Colonic mucosa (tissue), 4 donors: Measurements from ENCODE around the gene NPW. TPM values are rescaled to one million over a fixed set of nuclear protein-coding genes. Genes with fewer than 3 reads are reported as not detected.

ENCODE experiments used
- DNase-seq: peaks from one replicate; pipeline ENCODE4 v3.0.0-alpha.2; 2020
- H3K27ac ChIP-seq: fragments of 200-600 bp; one replicate; pipeline ENCODE4 v1.8.0; 2021
- H3K27me3 ChIP-seq: fragments of 200-600 bp; one replicate; pipeline ENCODE4 v1.8.0; 2021
- H3K36me3 ChIP-seq: fragments of 200-600 bp; one replicate; pipeline ENCODE4 v1.8.0; 2021
- H3K4me1 ChIP-seq: fragments of 200-600 bp; one replicate; pipeline ENCODE4 v1.8.0; 2021; ENCODE audit warnings: mild to moderate bottlenecking
- H3K4me3 ChIP-seq: fragments of 200-600 bp; one replicate; pipeline ENCODE4 v1.8.0; 2021
- H3K9ac ChIP-seq, 2 donors: one replicate each; pipeline ENCODE4 v1.7.0; 2013; ENCODE audit warnings: control low read depth in 2 of 2, low read depth in 2 of 2, low read length in 2 of 2
- H3K9me3 ChIP-seq: fragments of 200-600 bp; one replicate; pipeline ENCODE4 v1.8.0; 2021
- CTCF ChIP-seq: fragments of 200-600 bp; IDR thresholded peaks from one replicate; pipeline ENCODE4 v1.8.0; 2022; ENCODE audit warnings: antibody characterized with exemption, mild to moderate bottlenecking
- intact Hi-C: fragments of 100-400 bp; cut with DNase I; formaldehyde crosslinking; loops from one replicate; pipeline ENCODE4 v1.14.1; 2022
- total RNA-seq, 2 donors: library from RNA; stranded (reverse); fragmentation: NEBNext Ultra II Directional in 1 of 2; extraction: Animal tissue kit (Norgen Biotek cat#: 25700) in 1 of 2; gene quantifications; one replicate each; pipeline ENCODE4 v1.2.1, GENCODE V29; 2021
- donor health status: healthy.
- donor health status: DM: no; HTN: no; CAD: no.
- donor health status: DM: no; HTN: no; CAD: no.

The NPW gene
- total RNA-seq, 2 donors from 2014 or later = 3.5 to 3.8 TPM

DNA sequence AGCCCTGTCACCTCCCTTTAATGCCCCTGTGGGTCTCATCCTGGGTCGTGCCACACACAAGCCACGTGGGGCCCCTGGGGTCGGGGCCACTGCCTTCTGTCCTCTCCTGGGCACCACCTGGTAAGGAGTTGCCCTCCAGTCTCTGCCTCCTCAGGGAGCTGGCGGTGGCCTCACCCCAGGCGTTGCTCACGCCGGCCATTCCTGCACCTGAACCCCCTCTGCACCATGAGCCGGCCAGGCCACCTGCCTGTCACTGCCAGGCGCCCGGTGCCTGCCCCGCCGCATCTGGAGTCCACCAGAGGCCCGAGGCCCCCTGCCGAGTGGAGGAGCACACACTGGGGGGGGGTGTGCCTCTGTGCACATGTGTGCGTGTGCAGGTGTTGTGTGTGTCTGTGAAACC lies 17.5 kb downstream of the NPW start:
- H3K36me3 ChIP-seq = no peaks in the 10 kb centered on the region
- H3K4me3 ChIP-seq = no peak overlapping the region
- intact Hi-C loops = no loop called here
- no peaks in the 10 kb centered on the region for H3K27me3 ChIP-seq
- H3K4me1 ChIP-seq = peaks cover 42% of the 10 kb centered on the region
- peak overlapping the region; percentile 26 for H3K9ac ChIP-seq
- DNase-seq = no peak
- H3K27ac ChIP-seq = no peak overlapping the region
- no peak for TF ChIP-seq CTCF
- H3K9me3 ChIP-seq = no peaks in the 10 kb centered on the region

- intact Hi-C loops = no loop called here
- Histone ChIP-seq H3K9me3 (no peaks in the 10 kb centered on the region), H3K36me3 (no peaks in the 10 kb centered on the region), H3K4me1 (peaks cover 46% of the 10 kb centered on the region), H3K27ac (peak overlapping the region; percentile 85), H3K27me3 (no peaks in the 10 kb centered on the region), H3K4me3 (no peak overlapping the region), H3K9ac (peak overlapping the region; percentile 44 to 55)
- DNase-seq = no peak
- no peak for TF ChIP-seq CTCF
Observed at GRCh38 chr16:2037647-2038381, 18.2 kb downstream of the NPW start.

- H3K9me3 ChIP-seq = no peaks in the 10 kb centered on the region
- DNase-seq = peak; percentile 49
- H3K4me1 ChIP-seq = peaks cover 48% of the 10 kb centered on the region
- H3K36me3 ChIP-seq = no peaks in the 10 kb centered on the region
- peak overlapping the region; percentile 85 for H3K27ac ChIP-seq
- intact Hi-C loops = no loop called here
- no peak overlapping the region for H3K4me3 ChIP-seq
- peak overlapping the region; percentile 30 to 52 for H3K9ac ChIP-seq
- TF ChIP-seq CTCF = no peak
- H3K27me3 ChIP-seq = no peaks in the 10 kb centered on the region
Observed at GRCh38 chr16:2038382-2039231, 19.0 kb downstream of the NPW start.

- Histone ChIP-seq H3K4me3 (no peak overlapping the region), H3K4me1 (peaks cover 57% of the 10 kb centered on the region)
- intact Hi-C loops = no loop called here
Observed at GRCh38 chr16:2039274-2040031, 19.9 kb downstream of the NPW start.

More at GRCh38 chr16:2039274-2040031, 19.9 kb downstream of the NPW start:
- DNase-seq = peak; percentile 79
- Histone ChIP-seq H3K9me3 (no peaks in the 10 kb centered on the region), H3K27me3 (no peaks in the 10 kb centered on the region), H3K36me3 (no peaks in the 10 kb centered on the region), H3K27ac (peak overlapping the region; percentile 85), H3K9ac (peak overlapping the region; percentile 30 to 52)
- TF ChIP-seq CTCF = no peak
